KMS-11 (cell line): ENCODE measurements around the gene MIEF1.

Experiments
- H2AFZ ChIP-seq: fragments of 200-600 bp; sonication (generic); 2 replicates; pipeline ENCODE4 v1.6.1; 2016; ENCODE audit warnings: antibody characterized with exemption, mixed run types, low read depth
- H3K27ac ChIP-seq: fragments of 200-600 bp; sonication (generic); 2 replicates; pipeline ENCODE4 v1.6.1; 2016; ENCODE audit warnings: mild to moderate bottlenecking, mixed run types
- H3K27me3 ChIP-seq: fragments of 200-600 bp; sonication (generic); 2 replicates; pipeline ENCODE4 v1.6.1; 2017; ENCODE audit warnings: mild to moderate bottlenecking, low read depth, mixed run types, moderate library complexity; ENCODE audit not compliant: insufficient read depth
- H3K36me3 ChIP-seq: fragments of 200-600 bp; sonication (generic); 2 replicates; pipeline ENCODE4 v1.6.1; 2017; ENCODE audit warnings: mild to moderate bottlenecking, mixed run types; ENCODE audit not compliant: insufficient read depth
- H3K4me1 ChIP-seq: fragments of 200-600 bp; sonication (generic); 2 replicates; pipeline ENCODE4 v1.6.1; 2016; ENCODE audit warnings: mild to moderate bottlenecking, low read depth, mixed run types; ENCODE audit not compliant: poor library complexity, severe bottlenecking
- H3K4me2 ChIP-seq: fragments of 200-600 bp; sonication (generic); 2 replicates; pipeline ENCODE4 v1.7.0; 2016; ENCODE audit warnings: mild to moderate bottlenecking, mixed run types
- H3K4me3 ChIP-seq: fragments of 200-600 bp; sonication (generic); IDR thresholded peaks from 2 replicates; pipeline ENCODE4 v1.6.1; 2017; ENCODE audit warnings: low read depth, low read length, mixed read lengths; ENCODE audit not compliant: insufficient read depth
- H3K79me2 ChIP-seq: fragments of 200-600 bp; sonication (generic); 2 replicates; pipeline ENCODE4 v1.6.1; 2016; ENCODE audit warnings: low read depth, mixed run types; ENCODE audit not compliant: insufficient read depth
- H3K9ac ChIP-seq: fragments of 200-600 bp; sonication (generic); 2 replicates; pipeline ENCODE4 v1.6.1; 2016; ENCODE audit warnings: mild to moderate bottlenecking, mixed run types
- H4K20me1 ChIP-seq: fragments of 200-600 bp; sonication (generic); 2 replicates; pipeline ENCODE4 v1.6.1; 2016; ENCODE audit warnings: mild to moderate bottlenecking, mixed run types; ENCODE audit not compliant: insufficient read depth
- TF ChIP-seq, protein P1 (sequence below): fragments of 200-600 bp; sonication (generic); conservative IDR thresholded peaks from 2 replicates; pipeline ENCODE4 v1.6.1; 2017; ENCODE audit warnings: low read depth, mild to moderate bottlenecking, antibody characterized with exemption, low read length, moderate library complexity, mixed read lengths

Gene MIEF1

DNA sequence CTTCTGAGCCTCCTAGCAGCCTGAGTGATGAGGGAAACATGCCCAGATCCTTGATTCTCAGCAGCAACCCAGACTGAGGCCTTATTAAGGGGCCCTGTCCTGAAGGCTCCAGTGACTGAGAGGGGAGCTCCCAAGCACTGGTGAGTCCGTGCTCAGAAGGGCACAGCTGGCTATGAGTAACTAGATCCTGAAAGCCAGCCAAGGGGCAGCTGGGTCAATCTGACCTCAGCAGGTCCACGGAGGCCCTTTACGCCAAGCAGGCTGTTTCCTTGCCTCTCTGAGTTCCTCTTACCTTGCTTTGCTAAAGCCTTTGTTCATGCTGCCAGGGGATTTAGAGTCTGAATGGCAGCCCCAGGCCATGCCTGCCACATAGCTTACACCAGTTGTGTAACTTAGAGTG, 19.3 kb upstream of the MIEF1 start:
- TF ChIP-seq, protein P1, sequence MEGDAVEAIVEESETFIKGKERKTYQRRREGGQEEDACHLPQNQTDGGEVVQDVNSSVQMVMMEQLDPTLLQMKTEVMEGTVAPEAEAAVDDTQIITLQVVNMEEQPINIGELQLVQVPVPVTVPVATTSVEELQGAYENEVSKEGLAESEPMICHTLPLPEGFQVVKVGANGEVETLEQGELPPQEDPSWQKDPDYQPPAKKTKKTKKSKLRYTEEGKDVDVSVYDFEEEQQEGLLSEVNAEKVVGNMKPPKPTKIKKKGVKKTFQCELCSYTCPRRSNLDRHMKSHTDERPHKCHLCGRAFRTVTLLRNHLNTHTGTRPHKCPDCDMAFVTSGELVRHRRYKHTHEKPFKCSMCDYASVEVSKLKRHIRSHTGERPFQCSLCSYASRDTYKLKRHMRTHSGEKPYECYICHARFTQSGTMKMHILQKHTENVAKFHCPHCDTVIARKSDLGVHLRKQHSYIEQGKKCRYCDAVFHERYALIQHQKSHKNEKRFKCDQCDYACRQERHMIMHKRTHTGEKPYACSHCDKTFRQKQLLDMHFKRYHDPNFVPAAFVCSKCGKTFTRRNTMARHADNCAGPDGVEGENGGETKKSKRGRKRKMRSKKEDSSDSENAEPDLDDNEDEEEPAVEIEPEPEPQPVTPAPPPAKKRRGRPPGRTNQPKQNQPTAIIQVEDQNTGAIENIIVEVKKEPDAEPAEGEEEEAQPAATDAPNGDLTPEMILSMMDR, result no peak
- Histone ChIP-seq H3K4me2 (no peak overlapping the region), H3K79me2 (peaks cover 14% of the 10 kb centered on the region; the same call in 1 of the 2 replicates)

DNA sequence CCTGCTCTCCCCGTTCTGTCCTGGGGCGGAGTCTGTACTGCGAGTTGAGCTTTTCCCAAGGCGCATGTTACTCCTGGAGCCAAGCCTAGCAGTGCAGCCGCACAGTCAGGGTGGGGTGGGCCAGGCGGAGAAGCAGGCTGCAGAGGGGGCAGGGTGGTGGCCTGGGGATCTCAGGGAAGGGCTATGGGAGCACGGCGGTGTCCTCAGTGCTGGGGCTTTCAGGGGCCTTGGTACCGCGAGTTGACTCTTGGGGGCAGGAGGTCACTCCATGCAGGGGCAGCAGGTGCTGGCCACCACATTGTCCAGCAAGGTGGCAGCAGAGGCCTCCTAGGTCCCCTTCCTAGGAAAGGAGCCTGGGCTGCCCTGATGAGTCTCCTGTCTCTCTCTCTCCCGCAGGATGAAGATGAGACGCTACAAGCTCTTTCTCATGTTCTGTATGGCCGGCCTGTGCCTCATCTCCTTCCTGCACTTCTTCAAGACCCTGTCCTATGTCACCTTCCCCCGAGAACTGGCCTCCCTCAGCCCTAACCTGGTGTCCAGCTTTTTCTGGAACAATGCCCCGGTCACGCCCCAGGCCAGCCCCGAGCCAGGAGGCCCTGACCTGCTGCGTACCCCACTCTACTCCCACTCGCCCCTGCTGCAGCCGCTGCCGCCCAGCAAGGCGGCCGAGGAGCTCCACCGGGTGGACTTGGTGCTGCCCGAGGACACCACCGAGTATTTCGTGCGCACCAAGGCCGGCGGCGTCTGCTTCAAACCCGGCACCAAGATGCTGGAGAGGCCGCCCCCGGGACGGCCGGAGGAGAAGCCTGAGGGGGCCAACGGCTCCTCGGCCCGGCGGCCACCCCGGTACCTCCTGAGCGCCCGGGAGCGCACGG, 14.9 kb upstream of the MIEF1 start:
- Histone ChIP-seq H2AFZ (no peak overlapping the region), H3K36me3 (no peaks in the 10 kb centered on the region), H3K4me3 (no peak overlapping the region), H3K79me2 (peaks cover 9% of the 10 kb centered on the region; the same call in 1 of the 2 replicates), H3K27ac (no peak overlapping the region), H3K4me1 (peaks cover 22% of the 10 kb centered on the region), H4K20me1 (no peaks in the 10 kb centered on the region; the same call in 1 of the 2 replicates), H3K27me3 (no peaks in the 10 kb centered on the region), H3K4me2 (no peak overlapping the region), H3K9ac (no peak overlapping the region)
- TF ChIP-seq, protein P1, result no peak

More for the DNA sequence above, 19.3 kb upstream of the MIEF1 start:
- Histone ChIP-seq H2AFZ (no peak overlapping the region), H3K27me3 (no peaks in the 10 kb centered on the region), H3K9ac (no peak overlapping the region), H3K4me1 (peaks cover 13% of the 10 kb centered on the region), H3K27ac (no peak overlapping the region), H4K20me1 (no peaks in the 10 kb centered on the region), H3K4me3 (no peak overlapping the region), H3K36me3 (no peaks in the 10 kb centered on the region)

DNA sequence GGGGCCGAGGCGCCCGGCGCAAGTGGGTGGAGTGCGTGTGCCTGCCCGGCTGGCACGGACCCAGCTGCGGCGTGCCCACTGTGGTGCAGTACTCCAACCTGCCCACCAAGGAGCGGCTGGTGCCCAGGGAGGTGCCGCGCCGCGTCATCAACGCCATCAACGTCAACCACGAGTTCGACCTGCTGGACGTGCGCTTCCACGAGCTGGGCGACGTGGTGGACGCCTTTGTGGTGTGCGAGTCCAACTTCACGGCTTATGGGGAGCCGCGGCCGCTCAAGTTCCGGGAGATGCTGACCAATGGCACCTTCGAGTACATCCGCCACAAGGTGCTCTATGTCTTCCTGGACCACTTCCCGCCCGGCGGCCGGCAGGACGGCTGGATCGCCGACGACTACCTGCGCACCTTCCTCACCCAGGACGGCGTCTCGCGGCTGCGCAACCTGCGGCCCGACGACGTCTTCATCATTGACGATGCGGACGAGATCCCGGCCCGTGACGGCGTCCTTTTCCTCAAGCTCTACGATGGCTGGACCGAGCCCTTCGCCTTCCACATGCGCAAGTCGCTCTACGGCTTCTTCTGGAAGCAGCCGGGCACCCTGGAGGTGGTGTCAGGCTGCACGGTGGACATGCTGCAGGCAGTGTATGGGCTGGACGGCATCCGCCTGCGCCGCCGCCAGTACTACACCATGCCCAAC, 14.1 kb upstream of the MIEF1 start:
- Histone ChIP-seq H3K4me3 (no peak overlapping the region), H3K36me3 (no peaks in the 10 kb centered on the region), H4K20me1 (no peaks in the 10 kb centered on the region; the same call in 1 of the 2 replicates), H3K79me2 (peaks cover 9% of the 10 kb centered on the region; the same call in 1 of the 2 replicates), H2AFZ (no peak overlapping the region), H3K27me3 (no peaks in the 10 kb centered on the region), H3K4me2 (no peak overlapping the region), H3K27ac (no peak overlapping the region), H3K4me1 (peaks cover 22% of the 10 kb centered on the region), H3K9ac (no peak overlapping the region)
- TF ChIP-seq, protein P1, result no peak

DNA sequence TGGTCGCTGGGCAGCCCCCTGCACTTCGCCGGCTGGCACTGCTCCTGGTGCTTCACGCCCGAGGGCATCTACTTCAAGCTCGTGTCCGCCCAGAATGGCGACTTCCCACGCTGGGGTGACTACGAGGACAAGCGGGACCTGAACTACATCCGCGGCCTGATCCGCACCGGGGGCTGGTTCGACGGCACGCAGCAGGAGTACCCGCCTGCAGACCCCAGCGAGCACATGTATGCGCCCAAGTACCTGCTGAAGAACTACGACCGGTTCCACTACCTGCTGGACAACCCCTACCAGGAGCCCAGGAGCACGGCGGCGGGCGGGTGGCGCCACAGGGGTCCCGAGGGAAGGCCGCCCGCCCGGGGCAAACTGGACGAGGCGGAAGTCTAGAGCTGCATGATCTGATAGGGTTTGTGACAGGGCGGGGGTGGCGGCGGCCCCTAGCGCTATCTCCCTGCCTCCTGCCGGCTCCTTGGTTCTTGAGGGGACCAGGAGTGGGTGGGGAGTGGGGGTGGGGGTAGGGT, 13.5 kb upstream of the MIEF1 start:
- no peaks in the 10 kb centered on the region; the same call in 1 of the 2 replicates for H4K20me1 ChIP-seq
- no peaks in the 10 kb centered on the region for H3K36me3 ChIP-seq
- TF ChIP-seq, protein P1, result no peak
- H2AFZ ChIP-seq, result no peak overlapping the region
- no peak overlapping the region for H3K4me2 ChIP-seq
- H3K4me3 ChIP-seq, result no peak overlapping the region
- peaks cover 21% of the 10 kb centered on the region for H3K4me1 ChIP-seq
- H3K79me2 ChIP-seq, result peaks cover 9% of the 10 kb centered on the region; the same call in 1 of the 2 replicates
- H3K27ac ChIP-seq, result no peak overlapping the region
- H3K9ac ChIP-seq, result no peak overlapping the region
- no peaks in the 10 kb centered on the region for H3K27me3 ChIP-seq
